HCEC 1CT (cell line): Measurements from ENCODE around the gene GOLGA7B.
"Not testable (repeated sequence)": the region's sequence is repeated elsewhere in the genome, so short reads cannot be mapped to it uniquely, and the experiment has no call there.

Experiments
- DNase-seq: peaks from one replicate; pipeline ENCODE4 v3.0.0-alpha.2; 2017

Gene GOLGA7B

GRCh38 chr10:97836446-97836845, 13.2 kb upstream of the GOLGA7B start:
- DNase-seq, result no peak

GRCh38 chr10:97838091-97838490, 11.6 kb upstream of the GOLGA7B start:
- no peak for DNase-seq

DNA sequence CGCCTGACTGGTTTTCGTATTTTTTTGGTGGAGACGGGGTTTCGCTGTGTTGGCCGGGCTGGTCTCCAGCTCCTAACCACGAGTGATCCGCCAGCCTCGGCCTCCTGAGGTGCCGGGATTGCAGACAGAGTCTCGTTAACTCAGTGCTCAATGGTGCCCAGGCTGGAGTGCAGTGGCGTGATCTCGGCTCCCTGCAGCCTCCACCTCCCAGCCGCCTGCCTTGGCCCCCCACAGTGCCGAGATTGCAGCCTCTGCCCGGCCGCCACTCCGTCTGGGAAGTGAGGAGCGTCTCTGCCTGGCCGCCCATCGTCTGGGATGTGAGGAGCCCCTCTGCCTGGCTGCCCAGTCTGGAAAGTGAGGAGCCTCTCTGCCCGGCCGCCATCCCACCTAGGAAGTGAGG, 8.5 kb upstream of the GOLGA7B start:
- not testable (repeated sequence) for DNase-seq

GRCh38 chr10:97842114-97842513, 7.5 kb upstream of the GOLGA7B start:
- not testable (repeated sequence) for DNase-seq

- DNase-seq, result no peak
These were observed 6.9 kb upstream of the GOLGA7B start for GRCh38 chr10:97842656-97843280.

DNA sequence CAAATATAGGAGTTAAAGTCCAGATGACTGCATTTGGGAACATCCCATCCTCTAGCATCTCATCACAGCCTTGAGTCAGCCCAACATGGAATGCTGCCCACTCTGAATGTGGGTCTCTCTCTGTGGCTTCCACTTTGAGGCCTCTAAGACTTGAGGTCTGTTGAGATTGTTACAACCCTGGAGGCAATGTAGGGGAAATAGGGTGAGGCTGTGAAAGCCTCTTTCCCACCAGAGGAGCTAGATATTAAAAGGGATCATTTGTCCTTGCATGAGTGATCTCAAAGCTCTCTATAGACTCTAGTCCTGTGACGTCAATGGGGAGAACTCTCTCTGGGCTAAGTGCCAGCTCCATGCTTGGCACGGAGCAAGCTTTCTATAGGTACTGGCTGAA, 6.4 kb upstream of the GOLGA7B start:
- DNase-seq, result peak; percentile 42

- not testable (repeated sequence) for DNase-seq
These were observed 5.7 kb upstream of the GOLGA7B start for GRCh38 chr10:97843972-97844371.

DNA sequence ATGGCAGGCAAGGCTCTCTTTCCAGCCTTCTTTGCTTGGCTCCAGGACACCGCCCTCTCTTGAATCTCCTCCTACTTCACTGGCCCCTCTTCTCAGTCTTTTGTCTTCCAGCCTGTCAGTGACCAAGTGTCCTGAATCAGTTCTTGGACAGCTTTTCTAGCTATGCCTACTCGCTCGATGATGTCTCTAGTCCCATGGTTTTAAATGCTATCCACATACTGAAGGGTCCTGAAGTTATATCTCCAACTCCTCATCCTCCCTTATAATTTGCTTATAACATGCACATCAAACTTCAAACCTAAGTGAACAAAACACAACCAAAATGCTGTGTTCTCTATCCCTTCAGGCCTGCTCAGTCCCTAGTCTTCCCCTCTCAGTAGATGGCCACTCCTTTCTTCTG, 5.0 kb upstream of the GOLGA7B start:
- DNase-seq, result no peak

- DNase-seq, result no peak
These were observed 448 bp upstream of the GOLGA7B start for GRCh38 chr10:97849103-97849686.

GRCh38 chr10:97850446-97850845, 803 bp downstream of the GOLGA7B start:
- DNase-seq, result no peak

DNA sequence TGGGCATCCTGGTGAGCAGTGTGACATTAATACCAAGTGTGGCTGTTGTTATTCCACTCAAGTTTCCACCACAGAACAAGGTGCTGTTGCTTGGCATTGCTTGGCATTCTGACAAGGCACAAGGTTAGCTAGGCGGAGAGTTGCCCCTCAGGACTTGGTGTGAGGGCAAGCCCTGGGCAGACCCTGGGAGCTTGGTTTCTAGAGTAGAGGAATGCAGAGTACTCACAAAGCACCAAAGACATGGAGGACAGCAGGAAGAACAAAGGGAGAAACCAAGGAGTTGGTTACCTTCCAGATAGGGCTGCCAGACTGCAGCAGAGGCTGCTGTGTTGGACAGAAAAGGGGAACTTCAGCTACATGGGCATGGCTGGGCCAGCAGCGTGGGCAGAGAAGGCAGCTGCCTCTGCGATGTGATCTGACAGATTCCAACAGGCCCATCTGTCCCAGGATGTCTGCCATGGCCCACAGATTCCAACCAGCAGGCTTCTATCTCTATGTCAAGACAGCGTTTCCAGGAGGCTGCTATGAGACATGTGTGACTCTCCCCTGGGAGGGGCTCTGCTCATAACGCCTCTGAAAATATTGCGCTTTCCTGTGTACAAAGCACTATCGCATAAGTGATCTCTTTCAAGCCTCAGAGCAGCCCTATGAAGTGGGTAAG, 1.8 kb downstream of the GOLGA7B start:
- DNase-seq, result no peak

DNA sequence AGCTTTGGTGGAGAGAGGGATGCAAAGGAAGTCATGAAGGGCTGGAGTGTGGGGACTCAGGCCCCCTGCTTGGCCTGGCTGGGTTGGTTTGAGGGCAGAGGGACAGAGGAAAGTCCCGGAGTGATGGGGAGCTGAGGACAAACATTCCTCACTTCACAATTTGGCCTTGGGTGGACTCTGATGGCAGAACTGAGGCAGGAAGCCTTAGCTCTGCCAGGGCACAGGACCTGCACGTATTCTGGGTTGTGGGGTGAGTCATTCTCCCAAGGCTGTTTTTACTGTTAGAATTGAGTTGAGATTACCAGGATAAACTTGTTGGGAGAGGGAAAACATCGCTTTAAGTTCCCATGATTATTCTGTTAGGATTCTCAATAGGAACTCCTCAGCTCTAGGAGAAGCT, 2.6 kb downstream of the GOLGA7B start:
- no peak for DNase-seq

- DNase-seq, result no peak
These were observed 3.3 kb downstream of the GOLGA7B start for GRCh38 chr10:97852840-97853405.

DNA sequence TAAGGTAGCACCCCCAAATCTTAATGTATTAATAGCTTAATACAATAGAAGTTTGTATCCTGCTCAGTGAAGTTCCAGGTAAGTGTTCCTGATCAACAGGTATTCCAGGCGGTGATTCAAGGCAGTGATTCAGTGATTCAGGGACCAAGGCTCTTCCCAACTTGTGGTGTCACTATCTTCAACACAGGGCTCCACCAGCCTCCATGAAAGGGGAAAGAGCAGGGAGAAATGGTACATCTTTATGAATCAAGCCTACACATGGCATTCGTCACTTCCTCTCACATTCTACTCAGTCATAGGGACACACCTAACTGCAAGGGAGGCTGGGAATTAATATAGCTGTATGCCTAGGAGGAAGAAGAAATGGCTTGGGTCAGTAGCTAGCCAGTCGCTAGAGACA, 5.1 kb downstream of the GOLGA7B start:
- no peak for DNase-seq

GRCh38 chr10:97858001-97858439, 8.4 kb downstream of the GOLGA7B start:
- peak; percentile 34 for DNase-seq

GRCh38 chr10:97861097-97861750, 11.6 kb downstream of the GOLGA7B start:
- DNase-seq, result peak; percentile 69

- no peak for DNase-seq
These were observed 12.3 kb downstream of the GOLGA7B start for GRCh38 chr10:97861924-97862323.

DNA sequence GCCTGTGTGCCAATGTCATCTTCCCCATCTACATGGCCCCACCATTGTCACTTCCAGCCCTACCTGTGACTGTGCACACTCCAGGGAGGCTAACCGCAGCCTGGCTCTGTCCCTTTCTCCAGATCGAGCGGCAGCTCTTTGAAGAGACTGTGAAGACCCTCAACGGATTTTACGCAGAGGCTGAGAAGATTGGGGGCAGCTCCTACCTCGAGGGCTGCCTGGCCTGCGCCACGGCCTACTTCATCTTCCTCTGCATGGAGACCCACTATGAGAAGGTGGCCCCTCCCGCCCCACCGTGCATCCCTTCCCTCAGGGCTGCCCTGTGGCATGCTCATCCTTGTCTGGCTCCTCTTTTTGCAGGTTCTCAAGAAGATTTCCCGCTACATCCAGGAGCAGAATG, 14.2 kb downstream of the GOLGA7B start:
- no peak for DNase-seq

GRCh38 chr10:97865488-97865887, 15.8 kb downstream of the GOLGA7B start:
- no peak for DNase-seq

- no peak for DNase-seq
These were observed 17.0 kb downstream of the GOLGA7B start for GRCh38 chr10:97866524-97867219.

GRCh38 chr10:97867220-97867800, 17.7 kb downstream of the GOLGA7B start:
- no peak for DNase-seq

- DNase-seq, result no peak
These were observed 18.6 kb downstream of the GOLGA7B start for GRCh38 chr10:97868134-97868685.
